Stimulated activated naive CD4-positive, alpha-beta T cell (primary cell): ENCODE measurements around the gene FLNC.

Source experiments
- DNase-seq, 6 experiments: peaks; one replicate each; lab custom pipeline; 2025; lab: John Stamatoyannopoulos, UW

The FLNC gene

GRCh38 chr7:128846781-128847444 lies 16.7 kb downstream of the FLNC start:
- no peak for DNase-seq

DNA sequence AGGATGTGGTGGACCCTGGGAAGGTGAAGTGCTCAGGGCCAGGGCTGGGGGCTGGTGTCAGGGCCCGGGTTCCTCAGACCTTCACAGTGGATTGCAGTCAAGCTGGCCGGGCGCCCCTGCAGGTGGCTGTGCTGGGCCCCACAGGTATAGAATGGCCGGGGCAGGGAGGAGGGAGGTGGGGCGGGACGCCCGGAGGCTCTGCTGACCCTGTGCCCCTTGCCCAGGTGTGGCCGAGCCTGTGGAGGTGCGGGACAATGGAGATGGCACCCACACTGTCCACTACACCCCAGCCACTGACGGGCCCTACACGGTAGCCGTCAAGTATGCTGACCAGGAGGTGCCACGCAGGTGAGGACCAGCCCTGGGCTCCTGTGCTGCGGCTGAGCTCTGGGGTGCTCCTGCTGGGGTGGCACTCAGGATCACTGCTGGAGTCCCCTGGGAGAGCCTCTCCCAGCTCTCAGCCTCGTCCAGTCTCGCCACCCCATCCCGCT lies 17.6 kb downstream of the FLNC start:
- no peak for DNase-seq

GRCh38 chr7:128848289-128849155 lies 18.3 kb downstream of the FLNC start:
- DNase-seq = no peak

- no peak for DNase-seq
Observed at GRCh38 chr7:128849156-128849515, 18.9 kb downstream of the FLNC start.

- DNase-seq = no peak
Observed at GRCh38 chr7:128849804-128850490, 19.7 kb downstream of the FLNC start.

GRCh38 chr7:128852537-128853254 lies 22.5 kb downstream of the FLNC start:
- DNase-seq = no peak

GRCh38 chr7:128853799-128854198 lies 23.6 kb downstream of the FLNC start:
- DNase-seq = no peak

DNA sequence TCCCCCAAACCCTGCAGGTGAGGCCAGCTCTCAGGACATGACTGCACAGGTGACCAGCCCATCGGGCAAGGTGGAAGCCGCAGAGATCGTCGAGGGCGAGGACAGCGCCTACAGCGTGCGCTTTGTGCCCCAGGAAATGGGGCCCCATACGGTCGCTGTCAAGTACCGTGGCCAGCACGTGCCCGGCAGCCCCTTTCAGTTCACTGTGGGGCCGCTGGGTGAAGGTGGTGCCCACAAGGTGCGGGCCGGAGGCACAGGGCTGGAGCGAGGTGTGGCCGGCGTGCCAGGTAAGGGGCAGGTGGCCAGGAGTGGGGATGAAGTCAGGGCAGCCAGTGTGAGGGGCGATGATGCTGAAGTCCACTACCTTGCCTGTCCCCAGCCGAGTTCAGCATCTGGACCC lies 24.2 kb downstream of the FLNC start:
- no peak for DNase-seq

- DNase-seq = no peak
Observed at GRCh38 chr7:128855559-128855958, 25.4 kb downstream of the FLNC start.

DNA sequence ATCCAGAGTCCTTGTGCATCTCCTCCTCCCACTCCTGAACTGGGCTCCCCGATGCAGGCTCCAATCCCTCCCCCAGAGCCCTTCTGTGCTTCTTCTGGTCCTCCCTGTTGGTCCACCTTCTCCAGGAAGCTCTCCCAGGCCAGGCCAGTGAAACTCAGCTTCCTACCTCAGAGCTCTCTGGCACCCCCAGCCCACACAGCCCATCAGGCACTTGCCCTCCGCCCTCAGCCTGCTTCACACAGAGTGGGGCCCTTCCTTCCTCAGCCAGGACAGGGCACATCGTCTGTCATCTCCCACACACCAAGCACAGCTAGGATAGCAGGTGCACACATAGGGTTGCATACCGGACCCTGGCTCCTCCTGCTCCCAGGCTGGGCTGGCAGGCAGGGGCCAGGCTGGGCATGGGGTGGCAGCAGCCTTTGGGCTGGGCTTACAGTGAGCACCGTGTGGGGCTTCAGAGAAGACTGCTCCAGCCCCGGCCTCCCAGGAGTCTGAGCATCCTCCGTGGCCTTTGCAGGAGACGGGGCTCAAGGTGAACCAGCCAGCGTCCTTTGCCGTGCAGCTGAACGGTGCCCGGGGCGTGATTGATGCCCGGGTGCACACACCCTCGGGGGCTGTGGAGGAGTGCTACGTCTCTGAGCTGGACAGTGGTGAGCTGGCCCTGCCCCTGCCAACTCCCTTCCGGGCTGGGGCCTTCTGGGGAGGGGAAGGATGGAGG lies 26.0 kb downstream of the FLNC start:
- DNase-seq = no peak

- no peak for DNase-seq
Observed at GRCh38 chr7:128858380-128859231, 28.4 kb downstream of the FLNC start.

GRCh38 chr7:128859232-128860157 lies 29.3 kb downstream of the FLNC start:
- no peak for DNase-seq

DNA sequence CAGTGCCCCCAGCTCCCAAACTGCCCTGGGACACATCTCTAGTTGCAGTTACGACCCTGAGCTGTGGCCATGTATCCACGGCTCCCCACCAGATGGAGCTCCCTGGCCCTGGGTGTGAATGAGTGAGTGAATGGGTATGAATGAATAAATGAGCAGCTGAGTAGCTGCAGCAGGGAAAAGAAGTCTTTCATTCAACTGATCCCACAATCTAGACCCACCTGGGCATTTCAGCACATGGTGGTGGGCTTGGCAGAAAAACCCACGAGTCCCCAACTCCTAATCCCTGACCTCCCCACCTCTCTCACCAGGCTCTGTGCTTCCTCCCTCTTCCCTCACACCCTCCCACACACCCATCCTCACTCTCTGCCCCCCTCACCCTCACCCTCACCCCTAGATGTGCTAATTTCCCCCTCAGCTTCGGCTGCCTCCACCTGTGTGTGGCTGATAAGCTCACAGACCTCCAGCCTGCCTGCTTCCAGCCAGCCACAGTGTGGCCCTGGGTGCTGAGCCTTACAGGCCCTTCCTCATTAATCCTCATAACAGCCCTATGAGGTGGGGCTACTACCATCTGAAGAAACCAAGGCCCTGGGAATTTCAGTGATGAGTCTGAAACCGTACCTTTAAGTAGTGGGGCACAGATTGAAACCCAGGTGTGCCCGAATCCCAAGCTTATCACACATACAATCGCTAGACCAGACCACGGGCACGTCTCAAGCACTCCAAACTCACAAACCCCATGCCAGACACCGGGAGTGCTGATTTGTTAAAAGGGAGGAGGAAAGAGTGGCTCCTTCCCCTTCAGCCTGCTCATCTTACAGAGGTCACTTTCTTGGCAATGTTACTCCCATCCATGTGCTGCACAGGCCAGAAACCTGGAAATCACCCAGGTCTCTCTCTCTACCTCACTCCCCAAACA lies 30.2 kb downstream of the FLNC start:
- DNase-seq = no peak

- peak in 1 of 6 experiments; percentile 31 for DNase-seq
Observed at GRCh38 chr7:128861957-128862570, 31.9 kb downstream of the FLNC start.

GRCh38 chr7:128862571-128863432 lies 32.6 kb downstream of the FLNC start, which contains the start of gene ATP6V1F:
Gene ATP6V1F, plus strand, starts transcription at chr7:128862856. Its CDS starts 49 bp downstream, at chr7:128862905.
- DNase-seq = peak; percentile 97 to 99 (median 98)

DNA sequence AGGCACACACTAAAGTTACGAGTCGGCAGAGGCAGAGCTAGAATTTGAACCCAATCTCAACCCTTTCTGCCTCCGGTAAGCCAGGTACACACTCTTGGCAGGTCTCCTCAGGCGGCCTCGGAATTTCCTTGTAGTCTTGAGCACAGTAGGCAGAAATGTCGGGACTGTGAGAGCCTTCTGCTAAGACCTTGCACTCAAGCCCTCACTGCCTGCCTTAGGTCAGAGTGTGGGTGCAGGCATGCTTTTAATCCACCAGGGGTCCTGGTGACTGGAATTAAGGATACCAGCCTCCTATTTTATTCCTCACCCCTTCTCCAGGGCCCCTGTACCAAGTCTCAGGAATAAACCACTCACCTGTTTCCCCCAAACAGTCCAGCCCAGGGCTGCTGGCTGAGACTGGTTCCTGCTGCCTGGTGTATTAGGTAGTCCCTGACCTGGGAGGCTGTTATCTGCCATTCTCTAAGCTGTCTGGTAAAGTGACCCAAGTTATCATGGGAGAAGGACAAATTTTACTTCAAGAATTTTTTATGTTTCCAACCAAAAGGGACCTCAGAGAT lies 33.3 kb downstream of the FLNC start:
- DNase-seq = peak in 5 of 6 experiments; percentile 11 to 50 (median 34)
